Stimulated activated CD4-positive, alpha-beta T cell treated with anti-CD3 and anti-CD28 coated beads, Interleukin-12 subunit alpha, Interleukin-12 subunit beta, amount 100 ng/mL, for 48 hours (primary cell): Measurements from ENCODE around the gene SNX6.
"Not testable (repeated sequence)": the region's sequence is repeated elsewhere in the genome, so short reads cannot be mapped to it uniquely, and the experiment has no call there.

ENCODE experiments used
- DNase-seq, 3 donors: peaks; one replicate each; pipeline ENCODE4 v3.0.0-alpha.2; 2020; ENCODE audit warnings: low read depth in 2 of 3, low spot score in 1 of 3

The SNX6 gene

GRCh38 chr14:34640826-34641225, 10.9 kb upstream of the SNX6 start:
- no peak for DNase-seq

DNA sequence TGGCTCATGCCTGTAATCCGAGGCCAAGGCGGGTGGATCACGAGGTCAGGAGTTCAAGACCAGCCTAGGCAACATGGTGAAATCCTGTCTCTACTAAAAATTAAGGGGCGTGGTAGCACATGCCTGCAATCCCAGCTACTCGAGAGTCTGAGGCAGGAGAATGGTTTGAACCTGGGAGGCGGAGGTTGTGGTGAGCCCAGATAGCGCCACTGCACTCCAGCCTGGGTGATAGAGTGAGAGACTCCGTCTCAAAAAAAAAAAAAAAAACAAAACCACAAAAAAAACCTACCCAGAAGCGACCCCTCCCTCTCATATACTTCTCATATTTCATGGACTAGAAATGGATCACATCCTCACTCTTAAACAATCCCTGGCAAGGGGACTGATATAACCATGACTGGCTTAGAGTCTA, 4.4 kb upstream of the SNX6 start:
- DNase-seq: not testable (repeated sequence)

GRCh38 chr14:34633742-34634141, 3.8 kb upstream of the SNX6 start:
- no peak for DNase-seq

GRCh38 chr14:34632411-34632978, 2.5 kb upstream of the SNX6 start:
- no peak for DNase-seq

DNA sequence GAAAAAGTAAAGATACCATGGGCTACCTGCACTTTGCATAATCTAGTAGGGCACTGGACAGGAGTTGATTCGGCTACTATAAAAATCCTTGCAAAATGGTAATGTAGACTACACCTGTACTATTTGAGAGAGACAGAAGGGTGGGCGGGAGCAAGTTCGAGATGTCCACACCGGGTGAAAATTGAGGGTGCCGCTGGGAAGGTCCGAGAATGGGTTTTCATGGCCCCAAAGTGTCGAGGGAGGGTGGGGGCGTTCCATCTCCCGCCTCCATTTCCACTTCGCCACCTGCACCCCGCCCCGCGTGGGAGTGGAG, 648 bp downstream of the SNX6 start:
- DNase-seq: no peak

DNA sequence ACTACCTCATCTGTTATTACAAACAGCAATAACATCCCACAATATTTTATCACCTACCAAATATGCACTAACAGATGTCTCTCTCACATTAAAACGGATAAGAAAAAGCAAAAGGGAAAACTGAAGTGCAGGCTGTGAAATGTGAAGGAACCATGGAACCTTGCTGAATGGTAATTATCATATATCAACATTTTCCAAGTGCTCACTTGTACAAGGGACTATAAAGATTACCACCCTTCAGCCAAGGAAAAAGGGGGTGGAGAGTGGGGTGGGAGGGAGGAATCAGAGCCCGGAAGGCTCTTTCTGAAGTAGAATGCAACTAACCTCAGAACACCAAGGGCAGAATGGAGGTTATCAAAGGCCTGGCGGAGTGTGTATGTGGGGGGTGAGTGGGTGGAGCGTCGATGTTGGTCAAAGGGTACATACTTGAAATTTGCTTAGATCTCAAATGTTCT, 1.2 kb downstream of the SNX6 start:
- no peak for DNase-seq

DNA sequence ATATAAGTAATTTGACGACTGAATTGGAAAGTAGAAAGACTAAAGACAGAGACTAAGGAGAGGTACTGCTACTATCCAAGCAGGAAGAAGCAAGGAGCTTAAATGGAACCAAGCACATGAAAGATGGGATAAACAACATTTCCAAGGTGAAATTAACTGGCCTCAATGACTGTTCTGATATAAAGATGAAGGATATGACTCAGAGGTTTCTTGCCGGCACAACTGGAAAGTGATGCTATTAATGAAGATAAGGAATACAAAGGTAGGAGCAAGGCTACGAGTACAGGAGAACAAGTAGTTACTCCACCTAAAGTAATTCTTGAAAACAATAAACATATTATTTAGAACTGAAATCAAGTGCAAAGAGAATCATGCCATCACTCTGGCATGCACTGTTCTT, 6.4 kb downstream of the SNX6 start:
- no peak for DNase-seq

DNA sequence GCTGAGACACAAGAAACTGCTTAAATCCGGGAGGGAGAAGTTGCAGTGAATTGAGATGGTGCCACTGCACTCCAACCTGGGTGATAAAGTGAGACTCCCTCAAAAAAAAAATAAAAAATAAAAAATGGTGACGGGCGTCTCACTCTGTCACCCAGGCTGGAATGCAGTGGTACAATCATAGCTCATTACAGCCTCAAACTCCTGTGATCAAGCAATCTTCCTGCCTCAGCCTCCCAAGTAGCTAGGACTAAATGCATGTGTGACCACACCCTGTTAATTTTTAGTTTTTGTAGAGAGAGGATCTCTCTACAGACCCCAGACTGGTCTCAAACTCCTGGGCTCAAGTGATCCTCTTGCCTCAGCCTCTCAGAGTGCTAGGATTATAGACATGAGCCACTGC, 9.1 kb downstream of the SNX6 start:
- no peak for DNase-seq

GRCh38 chr14:34620115-34620514, 9.8 kb downstream of the SNX6 start:
- DNase-seq: no peak

DNA sequence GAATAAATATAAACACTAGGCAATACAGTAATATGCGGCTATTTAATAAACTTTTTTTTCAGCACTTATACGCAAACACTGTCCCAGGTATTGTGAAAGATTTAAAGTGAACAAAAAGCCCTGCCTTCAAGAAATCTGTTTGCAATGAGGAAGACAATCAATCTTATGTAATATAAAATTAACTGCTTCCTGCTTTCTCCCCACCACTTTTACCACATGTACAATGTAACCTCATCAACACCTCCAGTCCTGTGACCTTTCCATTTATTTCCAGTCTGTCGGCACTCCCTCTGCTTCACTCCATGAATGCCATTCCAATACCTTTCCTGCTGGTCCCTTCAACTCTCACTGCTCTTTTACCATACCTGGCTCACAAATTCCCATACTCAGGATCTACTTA, 10.5 kb downstream of the SNX6 start:
- no peak for DNase-seq

DNA sequence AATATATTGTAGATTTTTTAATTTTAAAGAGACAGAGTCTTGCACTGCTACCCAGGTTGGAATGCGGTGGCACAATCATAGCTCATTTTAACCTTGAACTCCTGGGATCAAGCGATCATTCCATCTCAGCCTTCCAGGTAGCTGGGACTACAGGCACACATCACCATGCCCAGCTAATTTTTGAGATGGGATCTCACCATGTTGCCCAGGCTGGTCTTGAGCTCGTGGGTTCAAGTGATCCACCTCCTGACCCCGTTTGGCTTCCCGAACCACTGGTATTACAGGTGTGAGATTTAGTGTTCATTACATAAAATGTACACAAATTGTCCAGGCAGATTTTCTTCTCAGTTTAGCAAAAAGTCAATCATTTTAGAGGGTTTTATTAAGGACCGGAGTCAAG, 13.6 kb downstream of the SNX6 start:
- DNase-seq: no peak

GRCh38 chr14:34615507-34615906, 14.4 kb downstream of the SNX6 start:
- no peak for DNase-seq

DNA sequence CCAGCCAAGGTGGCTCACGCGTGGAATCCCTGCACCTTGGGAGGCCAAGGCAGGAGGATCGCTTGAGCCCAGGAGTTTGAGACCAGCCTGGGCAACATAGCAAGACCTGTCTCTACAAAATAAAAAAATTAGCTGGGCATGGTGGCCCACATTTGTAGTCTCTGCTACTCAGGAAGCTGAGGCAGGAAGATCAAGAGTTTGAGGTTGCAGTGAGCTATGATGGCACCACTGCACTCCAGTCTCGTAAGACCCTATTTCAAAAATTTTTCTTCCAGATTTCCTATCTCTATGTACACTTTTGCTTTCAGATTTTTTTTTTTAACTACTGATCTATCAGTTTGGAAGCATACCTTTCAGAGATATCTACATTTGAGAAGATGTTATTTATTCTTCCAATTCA, 15.3 kb downstream of the SNX6 start:
- no peak for DNase-seq

DNA sequence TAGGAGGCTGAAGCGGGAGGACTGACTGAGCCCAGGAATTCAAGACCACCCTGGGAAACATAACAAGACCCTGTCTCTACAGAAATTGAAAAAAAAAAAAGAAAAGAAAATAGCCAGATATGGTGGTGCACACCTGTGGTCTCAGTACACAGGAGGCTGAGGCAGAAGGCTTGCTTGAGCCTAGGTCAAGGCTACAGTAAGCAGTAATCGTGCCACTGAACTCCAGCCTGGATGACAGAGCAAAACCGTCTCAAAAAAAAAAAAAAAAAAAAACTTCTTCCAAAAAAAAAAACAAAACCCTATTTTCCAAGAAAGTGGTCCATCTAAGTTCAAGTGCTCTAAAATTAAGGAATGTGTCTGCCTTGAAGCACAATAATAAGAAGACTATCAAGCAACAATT, 19.8 kb downstream of the SNX6 start:
- DNase-seq: no peak

DNA sequence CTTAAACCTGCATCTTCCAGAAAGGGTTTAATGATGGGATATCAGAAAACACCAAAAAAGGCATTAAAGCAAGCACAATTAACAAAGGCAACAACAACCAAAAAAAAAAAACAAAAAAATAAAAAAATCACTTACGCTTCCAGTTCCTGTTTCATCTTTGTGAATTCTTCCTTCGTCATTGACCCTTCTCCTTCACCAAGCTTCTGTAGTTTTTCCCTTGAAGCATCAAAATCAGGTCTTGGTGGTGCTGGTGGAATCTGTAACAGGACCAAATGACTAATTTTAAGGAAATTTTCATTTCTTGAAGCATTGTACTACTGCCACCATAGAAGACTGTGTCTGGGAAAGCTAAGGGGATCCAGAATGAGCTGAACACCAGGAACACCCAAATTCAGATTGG, 24.5 kb downstream of the SNX6 start:
- no peak for DNase-seq

DNA sequence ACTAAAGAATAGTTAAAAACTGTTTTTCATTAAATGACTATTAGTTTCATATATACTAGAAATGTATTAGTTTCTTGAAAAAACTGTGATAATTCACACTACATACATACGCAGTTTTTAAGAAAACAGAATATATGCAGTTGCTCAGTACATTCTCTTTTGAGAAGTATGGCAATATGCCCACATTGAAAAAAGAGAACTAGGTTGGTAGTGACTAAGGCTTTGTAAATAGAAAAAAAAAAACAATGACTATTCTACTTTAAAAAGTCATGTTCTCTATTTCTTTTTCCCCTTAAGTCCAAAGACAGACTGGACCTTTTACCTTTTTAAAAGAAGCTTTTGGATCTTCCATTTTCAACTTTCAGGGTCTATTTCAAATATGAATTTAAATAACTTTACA, 25.0 kb downstream of the SNX6 start:
- DNase-seq: no peak

- no peak for DNase-seq
These were observed 33.1 kb downstream of the SNX6 start for GRCh38 chr14:34596891-34597290.

GRCh38 chr14:34593740-34594375, 36.1 kb downstream of the SNX6 start:
- DNase-seq: no peak

GRCh38 chr14:34592623-34593022, 37.3 kb downstream of the SNX6 start:
- DNase-seq: no peak

- DNase-seq: no peak
These were observed 46.4 kb downstream of the SNX6 start for GRCh38 chr14:34583525-34583924.

DNA sequence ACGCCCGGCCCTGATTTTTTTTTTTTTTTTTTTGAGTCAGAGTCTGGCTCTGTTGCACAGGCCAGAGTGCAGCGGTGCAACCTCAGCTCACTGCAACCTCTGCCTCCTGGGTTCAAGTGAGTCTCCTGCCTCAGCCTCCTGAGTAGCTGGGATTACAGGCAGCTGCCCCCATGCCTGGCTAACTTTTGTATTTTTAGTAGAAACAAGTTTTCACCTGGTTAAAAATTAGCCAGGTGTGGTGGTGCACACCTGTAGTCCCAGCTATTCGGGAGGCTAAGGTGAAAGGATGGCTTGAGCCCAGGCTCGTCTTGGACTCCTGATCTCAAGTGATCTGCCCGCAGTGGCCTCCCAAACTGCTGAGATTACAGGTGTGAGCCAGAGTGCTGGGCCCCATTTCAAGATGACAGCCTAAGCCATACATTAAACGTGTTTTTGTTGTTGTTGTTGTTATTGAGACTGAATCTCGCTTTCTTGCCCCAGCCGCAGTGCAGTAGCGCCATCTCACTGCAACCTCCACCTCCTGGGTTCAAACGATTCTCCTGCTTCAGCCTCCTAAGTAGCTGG, 47.7 kb downstream of the SNX6 start:
- no peak for DNase-seq

DNA sequence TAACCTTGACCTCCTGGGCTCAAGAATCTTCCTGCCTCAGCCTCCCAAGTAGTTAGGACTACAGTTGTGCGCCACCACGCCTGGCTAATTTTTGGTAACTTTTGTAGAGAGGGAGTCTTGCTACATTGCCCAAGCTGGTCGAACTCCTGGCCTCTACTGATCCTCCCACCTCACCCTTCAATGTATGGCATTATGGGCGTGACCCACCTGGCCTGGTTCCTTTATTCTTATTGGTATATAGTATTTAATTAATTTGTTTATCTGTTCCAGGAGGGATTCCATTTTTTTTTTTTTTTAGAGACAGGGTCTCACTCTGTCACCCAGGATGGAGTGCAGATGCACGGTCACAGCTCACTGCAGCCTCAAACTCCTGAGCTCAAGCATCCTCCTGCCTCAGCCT, 49.6 kb downstream of the SNX6 start:
- DNase-seq: no peak

DNA sequence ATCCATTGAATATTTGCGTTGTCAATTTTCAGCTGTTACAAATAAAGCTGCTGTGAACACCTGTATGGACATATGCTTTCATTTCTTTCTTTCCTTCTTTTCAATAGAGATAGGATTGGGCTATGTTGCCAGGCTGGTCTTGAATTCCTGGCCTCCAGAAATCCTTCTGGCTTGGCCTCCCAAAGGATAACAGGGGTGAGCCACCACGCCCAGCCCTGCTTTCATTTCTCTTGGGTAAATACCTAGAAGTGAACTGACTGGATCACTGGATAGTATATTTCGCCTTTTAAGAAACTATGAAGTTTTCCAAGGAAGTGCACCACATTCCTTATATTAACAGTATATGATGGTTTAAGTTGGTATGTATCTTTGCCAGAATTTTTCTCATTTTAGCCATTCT, 58.2 kb downstream of the SNX6 start:
- DNase-seq: no peak
